ENCODE data around the gene SLN. TPM values are rescaled to one million over a fixed set of nuclear protein-coding genes. Genes with fewer than 3 reads are reported as not detected.

Gene SLN
- total and polyA plus RNA-seq, 9 donors, result 0.60 to 5.1 TPM; not detected in 7

DNA sequence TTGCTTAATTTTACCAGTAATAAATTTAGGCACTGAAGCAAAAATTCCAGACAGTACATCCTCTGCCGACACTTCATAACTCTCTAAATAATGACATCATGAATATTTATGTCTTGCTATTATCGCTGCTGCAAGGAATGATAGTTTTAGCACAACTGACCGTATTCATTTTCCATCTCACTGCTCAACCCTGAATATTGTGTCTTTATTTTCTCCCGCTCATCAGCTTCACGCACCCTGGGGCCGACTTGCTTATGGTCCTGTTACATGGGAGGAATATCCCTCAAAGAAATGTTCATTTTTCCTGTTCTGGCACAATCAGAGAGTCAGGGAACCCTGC is 33.3 kb downstream of the SLN start:
- Histone ChIP-seq H3K27me3 (no peaks in the 10 kb centered on the region), H3K4me1 (ENCODE audit: insufficient read depth) (no peaks in the 10 kb centered on the region), H3K27ac (no peak overlapping the region), H3K36me3 (no peaks in the 10 kb centered on the region), H3K9me3 (no peaks in the 10 kb centered on the region), H3K4me3 (no peak overlapping the region)
- TF ChIP-seq POLR2A (IDR thresholded peaks at IDR 0.05), result no peak
- TF ChIP-seq EP300 (IDR thresholded peaks at IDR 0.05), result no peak
- TF ChIP-seq, protein P1, sequence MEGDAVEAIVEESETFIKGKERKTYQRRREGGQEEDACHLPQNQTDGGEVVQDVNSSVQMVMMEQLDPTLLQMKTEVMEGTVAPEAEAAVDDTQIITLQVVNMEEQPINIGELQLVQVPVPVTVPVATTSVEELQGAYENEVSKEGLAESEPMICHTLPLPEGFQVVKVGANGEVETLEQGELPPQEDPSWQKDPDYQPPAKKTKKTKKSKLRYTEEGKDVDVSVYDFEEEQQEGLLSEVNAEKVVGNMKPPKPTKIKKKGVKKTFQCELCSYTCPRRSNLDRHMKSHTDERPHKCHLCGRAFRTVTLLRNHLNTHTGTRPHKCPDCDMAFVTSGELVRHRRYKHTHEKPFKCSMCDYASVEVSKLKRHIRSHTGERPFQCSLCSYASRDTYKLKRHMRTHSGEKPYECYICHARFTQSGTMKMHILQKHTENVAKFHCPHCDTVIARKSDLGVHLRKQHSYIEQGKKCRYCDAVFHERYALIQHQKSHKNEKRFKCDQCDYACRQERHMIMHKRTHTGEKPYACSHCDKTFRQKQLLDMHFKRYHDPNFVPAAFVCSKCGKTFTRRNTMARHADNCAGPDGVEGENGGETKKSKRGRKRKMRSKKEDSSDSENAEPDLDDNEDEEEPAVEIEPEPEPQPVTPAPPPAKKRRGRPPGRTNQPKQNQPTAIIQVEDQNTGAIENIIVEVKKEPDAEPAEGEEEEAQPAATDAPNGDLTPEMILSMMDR (IDR thresholded peaks at IDR 0.05), result no peak
- DNase-seq, result no peak
- intact Hi-C loops (cut with DNase I), result no loop called here
- WGBS, 3 donors, result 7 to 11% (median 11%) methylated on average over 6 of the region's 6 CpGs

DNA sequence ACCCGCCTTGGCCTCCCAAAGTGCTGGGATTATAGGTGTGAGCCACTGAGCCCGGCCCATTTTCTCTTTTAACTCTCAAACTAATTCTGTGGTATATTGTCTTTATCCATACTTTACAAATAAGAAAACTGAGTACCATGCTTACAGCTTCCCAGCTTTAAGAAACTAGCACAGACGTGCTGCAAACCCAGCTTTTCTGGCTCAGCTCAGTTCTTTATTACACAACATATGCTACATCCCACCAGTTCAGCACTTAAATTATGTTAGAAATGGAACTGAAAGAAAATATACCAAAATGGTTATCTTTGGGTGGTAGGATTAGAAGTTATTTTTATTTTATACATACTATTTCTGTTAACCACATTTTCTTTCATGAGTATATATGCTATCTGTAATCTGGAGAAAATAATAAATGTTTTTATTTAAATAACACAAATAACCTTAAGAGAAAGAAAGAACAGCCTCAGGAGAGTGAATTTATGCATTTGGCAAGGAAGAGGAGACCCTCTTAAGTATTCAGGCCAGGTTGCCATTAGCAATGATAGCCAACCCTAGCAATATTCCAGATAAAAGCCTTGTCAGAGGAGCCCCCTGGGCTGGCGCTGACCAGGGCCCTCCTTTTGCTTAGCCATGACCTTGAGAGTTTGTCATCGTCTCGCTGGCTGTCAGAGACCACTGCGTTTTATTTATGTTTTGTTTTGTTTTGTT is 33.8 kb downstream of the SLN start:
- intact Hi-C loops (cut with DNase I), result no loop called here
- no peaks in the 10 kb centered on the region for H3K36me3 ChIP-seq
- no peaks in the 10 kb centered on the region for H3K27me3 ChIP-seq
- no peak for DNase-seq
- H3K4me3 ChIP-seq, result no peak overlapping the region
- H3K27ac ChIP-seq, result no peak overlapping the region
- no peaks in the 10 kb centered on the region for H3K4me1 ChIP-seq (ENCODE audit: insufficient read depth)
- 27 to 34% (median 31%) methylated on average over 7 of the region's 7 CpGs for WGBS, 3 donors
- TF ChIP-seq POLR2A (IDR thresholded peaks at IDR 0.05), result no peak
- TF ChIP-seq EP300 (IDR thresholded peaks at IDR 0.05), result no peak
- TF ChIP-seq, protein P1 (IDR thresholded peaks at IDR 0.05), result no peak
- H3K9me3 ChIP-seq, result no peaks in the 10 kb centered on the region

DNA sequence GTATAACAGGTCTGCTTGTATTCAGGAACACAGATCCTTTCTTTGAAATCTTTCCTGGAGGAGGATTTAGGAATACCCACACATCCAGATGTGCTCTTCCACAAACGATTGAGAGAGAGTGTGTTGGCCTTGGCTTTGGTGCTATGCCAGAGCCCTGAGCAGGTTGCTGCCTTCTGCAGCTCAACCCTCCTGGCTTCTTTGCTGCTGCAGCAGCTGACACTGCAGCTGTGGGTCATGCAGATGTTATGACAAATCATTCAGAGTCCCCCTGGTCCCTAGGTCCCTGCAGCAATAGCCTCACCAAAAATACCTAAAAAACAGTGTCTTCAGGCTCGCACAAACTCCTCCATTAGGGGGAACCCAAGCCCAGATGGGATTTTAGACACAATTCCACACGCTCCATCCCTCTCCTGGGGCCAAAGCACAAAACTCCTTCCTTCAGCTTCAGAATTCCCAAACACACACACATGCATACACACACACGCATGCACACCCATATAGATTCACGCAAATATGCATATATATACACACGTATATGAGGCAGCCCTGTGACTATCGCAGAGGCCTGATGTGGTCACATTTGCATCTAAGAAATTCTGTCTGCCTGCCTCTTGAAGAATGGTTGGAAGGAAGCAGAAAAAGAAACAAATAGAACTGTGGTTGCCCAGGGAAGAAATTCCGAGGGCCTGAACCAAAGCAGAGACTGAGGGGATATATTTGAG is 35.4 kb downstream of the SLN start:
- Histone ChIP-seq H3K9me3 (no peaks in the 10 kb centered on the region), H3K27me3 (no peaks in the 10 kb centered on the region), H3K4me3 (no peak overlapping the region), H3K4me1 (ENCODE audit: insufficient read depth) (no peaks in the 10 kb centered on the region), H3K27ac (no peak overlapping the region), H3K36me3 (no peaks in the 10 kb centered on the region)
- no peak for DNase-seq
- intact Hi-C loops (cut with DNase I), result no loop called here
- 76 to 85% (median 77%) methylated on average over 8 of the region's 8 CpGs for WGBS, 3 donors
- TF ChIP-seq POLR2A (IDR thresholded peaks at IDR 0.05) (no peak), EP300 (IDR thresholded peaks at IDR 0.05) (no peak)
- TF ChIP-seq, protein P1 (IDR thresholded peaks at IDR 0.05), result no peak

DNA sequence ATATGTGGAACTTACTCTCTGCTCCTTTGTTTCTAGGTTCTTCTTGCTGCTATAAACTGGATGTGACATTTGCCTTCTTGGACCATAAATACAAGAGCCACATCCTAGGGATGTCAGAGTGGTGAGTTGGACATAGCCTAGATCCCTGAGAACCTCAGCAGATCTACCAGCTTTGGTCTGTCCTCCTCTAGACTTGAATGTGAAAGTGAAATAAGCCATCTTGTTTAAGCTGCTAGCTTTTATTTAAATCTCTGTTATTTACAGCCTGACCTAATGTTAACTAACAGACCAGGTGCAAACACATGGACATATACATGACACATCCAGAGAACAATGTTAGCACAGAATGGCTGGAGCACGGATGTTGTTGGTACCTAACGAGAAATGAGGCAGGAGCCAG is 36.0 kb downstream of the SLN start:
- intact Hi-C loops (cut with DNase I), result no loop called here
- DNase-seq, result no peak
- no peak overlapping the region for H3K27ac ChIP-seq
- no peak for TF ChIP-seq POLR2A (IDR thresholded peaks at IDR 0.05)
- TF ChIP-seq, protein P1 (IDR thresholded peaks at IDR 0.05), result no peak
- TF ChIP-seq EP300 (IDR thresholded peaks at IDR 0.05), result no peak
- H3K9me3 ChIP-seq, result no peaks in the 10 kb centered on the region
- no peak overlapping the region for H3K4me3 ChIP-seq
- no peaks in the 10 kb centered on the region for H3K27me3 ChIP-seq
- H3K36me3 ChIP-seq, result no peaks in the 10 kb centered on the region
- 37 to 76% (median 44%) methylated on average over 2 of the region's 2 CpGs for WGBS, 3 donors
- H3K4me1 ChIP-seq (ENCODE audit: insufficient read depth), result no peaks in the 10 kb centered on the region

Measured in ovary (tissue), 9 donors.